Caco-2 (cell line): ENCODE results near the gene FMN1. TPM values are rescaled to one million over a fixed set of nuclear protein-coding genes. Genes with fewer than 3 reads are reported as not detected.
A peak's percentile ranks its signal among the peaks of the same experiment; 100 is the strongest.

Experiments used
- BruUV-seq: library from RNA; stranded (reverse); fragments of 400-500 nt; replicated peaks from 2 replicates; lab custom pipeline; 2021; lab: Mats Ljungman, UMichigan
- CTCF ChIA-PET: fragments of 300-600 bp; sonication (Branson Sonifier 250); formaldehyde crosslinking; loops from one replicate; lab custom pipeline; 2022; ENCODE audit warnings: antibody characterized with exemption; lab: Charles Lee
- POLR2A ChIA-PET: fragments of 300-600 bp; sonication (Branson Sonifier 250); formaldehyde crosslinking; loops from one replicate; lab custom pipeline; 2022; ENCODE audit warnings: antibody characterized with exemption; lab: Charles Lee
- DNase-seq, 2 experiments: peaks; one replicate each; pipeline versions ENCODE4 v3.0.0 to v3.0.0-alpha.2; 2020 to 2022
- H3K27me3 ChIP-seq: replicated peaks from 2 replicates; pipeline ENCODE4 v1.6.0; 2011; ENCODE audit warnings: low read length; ENCODE audit not compliant: control insufficient read depth, insufficient read depth
- H3K36me3 ChIP-seq: 2 replicates; pipeline ENCODE4 v1.5.1; 2011; ENCODE audit warnings: low read length; ENCODE audit not compliant: control insufficient read depth, insufficient read depth
- H3K4me1 ChIP-seq: fragments of 250-450 bp; sonication (Bioruptor Pico); 2 replicates; pipeline ENCODE4 v1.5.1; 2020; ENCODE audit warnings: mild to moderate bottlenecking
- H3K4me3 ChIP-seq: 2 replicates; pipeline ENCODE4 v1.5.1; 2011; ENCODE audit warnings: low read depth, mild to moderate bottlenecking, control low read depth, low read length
- H3K9me3 ChIP-seq: fragments of 250-450 bp; sonication (Bioruptor Pico); 2 replicates; pipeline ENCODE4 v1.5.1; 2020; ENCODE audit warnings: mild to moderate bottlenecking, moderate library complexity
- H3K27ac Mint-ChIP-seq: one replicate; pipeline ENCODE4 v1.8.0; 2022; ENCODE audit warnings: mixed read lengths; ENCODE audit not compliant: unreplicated experiment
- H3K27me3 Mint-ChIP-seq: one replicate; pipeline ENCODE4 v1.8.0; 2022; ENCODE audit warnings: mixed read lengths; ENCODE audit not compliant: insufficient read depth, unreplicated experiment
- H3K36me3 Mint-ChIP-seq: one replicate; pipeline ENCODE4 v1.8.0; 2022; ENCODE audit warnings: mild to moderate bottlenecking, mixed read lengths; ENCODE audit not compliant: insufficient read depth, unreplicated experiment
- H3K4me1 Mint-ChIP-seq: one replicate; pipeline ENCODE4 v1.8.0; 2022; ENCODE audit warnings: low read depth, mixed read lengths; ENCODE audit not compliant: unreplicated experiment
- H3K4me3 Mint-ChIP-seq: one replicate; pipeline ENCODE4 v1.8.0; 2022; ENCODE audit warnings: mild to moderate bottlenecking, moderate library complexity, mixed read lengths; ENCODE audit not compliant: unreplicated experiment
- H3K9me3 Mint-ChIP-seq: one replicate; pipeline ENCODE4 v1.8.0; 2022; ENCODE audit warnings: mixed read lengths; ENCODE audit not compliant: unreplicated experiment
- CTCF ChIP-seq, 2 experiments: fragments of 200-600 bp in 1 of 2; IDR thresholded peaks; 1 replicate in 1 of 2; 2 replicates in 1 of 2; pipeline versions ENCODE4 v1.5.1 to v1.8.0; 2011 to 2022; ENCODE audit warnings: antibody characterized with exemption in 1 of 2, control low read depth in 1 of 2, inconsistent platforms in 1 of 2, low read depth in 1 of 2, low read length in 1 of 2, mild to moderate bottlenecking in 1 of 2, moderate library complexity in 1 of 2; ENCODE audit not compliant: insufficient read depth in 1 of 2, severe bottlenecking in 1 of 2, unreplicated experiment in 1 of 2
- intact Hi-C: fragments of 100-400 bp; cut with micrococcal nuclease; formaldehyde crosslinking; loops from one replicate; pipeline ENCODE4 v1.10.0; 2022; ENCODE audit not compliant: unreplicated experiment
- total RNA-seq: library from RNA; stranded (reverse); gene quantifications from 2 replicates; pipeline ENCODE4 v1.2.3, GENCODE V29; 2022

The FMN1 gene
- total RNA-seq, 1 experiment from 2014 or later, result 1.6 TPM

DNA sequence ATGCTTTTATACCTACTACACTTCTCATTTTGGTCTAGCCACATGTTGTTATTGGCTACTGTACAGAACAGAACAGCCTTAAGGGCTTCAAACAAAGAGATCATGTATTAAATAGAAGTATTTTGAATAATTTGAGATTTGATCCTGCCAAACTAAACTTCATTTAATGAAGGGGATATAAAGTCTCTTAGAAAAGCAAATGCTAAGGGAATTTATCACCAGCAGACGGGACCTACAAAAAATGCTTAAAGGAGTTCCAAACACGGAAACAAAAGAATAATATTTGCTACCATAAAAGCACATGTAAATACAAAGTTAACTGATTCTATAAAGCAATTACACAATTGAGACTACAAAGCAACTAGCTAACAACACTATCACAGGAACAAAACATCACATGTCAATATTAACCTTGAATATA, 23.6 kb upstream of the FMN1 start:
- CTCF ChIA-PET, result interaction anchor here (0.6 to 0.9 kb wide), 2 partner anchors 9 to 32 kb away, joined by 4 to 5 read pairs; no protein-coding TSS in a partner anchor

DNA sequence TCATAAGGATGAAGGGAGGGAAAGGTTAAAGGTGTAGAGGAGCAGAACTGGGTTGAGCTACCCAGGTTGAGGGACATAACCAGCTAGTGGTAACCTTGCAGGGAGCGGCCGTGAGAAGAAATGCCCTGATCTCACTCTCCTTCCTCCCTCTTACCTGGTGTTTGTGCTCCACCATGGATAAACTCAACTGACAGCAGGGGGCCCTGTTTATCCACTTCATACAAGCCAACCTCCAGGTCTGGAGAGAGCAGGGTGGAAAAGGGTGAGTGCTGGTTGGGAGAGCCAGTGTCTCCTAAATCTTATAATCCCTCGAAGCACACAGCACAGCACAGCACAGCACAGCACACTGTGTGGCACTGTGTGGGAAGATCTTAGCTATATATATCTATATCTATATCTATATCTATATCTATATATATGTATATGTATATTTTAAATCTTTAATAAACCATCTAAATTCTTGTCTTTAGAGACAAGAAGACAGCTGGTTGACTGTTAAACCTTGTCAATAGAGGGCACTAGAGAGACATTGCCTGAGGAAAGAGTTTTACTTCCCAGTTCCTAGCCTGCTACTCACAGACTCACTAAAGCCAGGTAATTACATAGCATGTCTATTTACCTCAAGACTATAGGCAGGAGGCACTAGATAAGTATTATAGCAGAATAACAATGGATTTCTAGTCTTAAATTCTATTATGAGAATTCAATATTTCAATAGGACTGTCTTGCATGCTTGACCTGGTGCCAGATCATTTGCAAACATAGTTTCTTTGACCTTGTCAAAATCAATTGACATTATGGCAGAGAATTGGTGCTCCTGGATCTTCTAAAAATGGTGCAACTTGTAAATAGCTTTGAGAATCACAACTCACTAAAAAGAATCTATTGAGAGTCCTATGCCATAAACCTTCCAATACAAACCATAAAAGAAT, 21.7 kb upstream of the FMN1 start:
- H3K4me1 ChIP-seq, result no peaks in the 10 kb centered on the region
- H3K4me3 ChIP-seq, result no peak overlapping the region
- no peaks in the 10 kb centered on the region for H3K36me3 Mint-ChIP-seq
- H3K27ac Mint-ChIP-seq, result no peak overlapping the region
- BruUV-seq, result no TSS peak
- no peaks in the 10 kb centered on the region for H3K9me3 Mint-ChIP-seq
- intact Hi-C loops, result loop anchor here (5.0 kb wide), 1 partner anchor 129 kb away; no protein-coding TSS in a partner anchor
- H3K9me3 ChIP-seq, result no peaks in the 10 kb centered on the region; the same call in 1 of the 2 replicates
- H3K4me3 Mint-ChIP-seq, result no peak overlapping the region
- CTCF ChIA-PET, result no interaction called here
- H3K27me3 Mint-ChIP-seq, result no peaks in the 10 kb centered on the region
- peak in 1 of 2 experiments; percentile 35 for DNase-seq
- H3K4me1 Mint-ChIP-seq, result no peaks in the 10 kb centered on the region
- POLR2A ChIA-PET, result no interaction called here
- H3K27me3 ChIP-seq, result no peaks in the 10 kb centered on the region
- H3K36me3 ChIP-seq, result no peaks in the 10 kb centered on the region
- peak; percentile 61 to 65 for TF ChIP-seq CTCF (IDR thresholded peaks at IDR 0.05; ENCODE audit: insufficient read depth in 1 of 2, low read depth in 1 of 2, low read length in 1 of 2, severe bottlenecking in 1 of 2, unreplicated experiment in 1 of 2)

More for the DNA sequence above, 23.6 kb upstream of the FMN1 start:
- Mint-ChIP-seq H3K27ac (no peak overlapping the region), H3K9me3 (no peaks in the 10 kb centered on the region), H3K27me3 (peaks cover 2% of the 10 kb centered on the region), H3K4me1 (no peaks in the 10 kb centered on the region), H3K4me3 (no peak overlapping the region), H3K36me3 (no peaks in the 10 kb centered on the region)
- no peak overlapping the region for H3K4me3 ChIP-seq
- no peaks in the 10 kb centered on the region; the same call in 1 of the 2 replicates for H3K9me3 ChIP-seq
- no peak for DNase-seq
- H3K36me3 ChIP-seq, result no peaks in the 10 kb centered on the region
- POLR2A ChIA-PET, result no interaction called here
- no peak for TF ChIP-seq CTCF (IDR thresholded peaks at IDR 0.05; ENCODE audit: insufficient read depth in 1 of 2, low read depth in 1 of 2, low read length in 1 of 2, severe bottlenecking in 1 of 2, unreplicated experiment in 1 of 2)
- H3K27me3 ChIP-seq, result no peaks in the 10 kb centered on the region
- no peaks in the 10 kb centered on the region for H3K4me1 ChIP-seq
- BruUV-seq, result no TSS peak
- intact Hi-C loops, result loop anchor here (5.0 kb wide), 1 partner anchor 131 kb away; no protein-coding TSS in a partner anchor

DNA sequence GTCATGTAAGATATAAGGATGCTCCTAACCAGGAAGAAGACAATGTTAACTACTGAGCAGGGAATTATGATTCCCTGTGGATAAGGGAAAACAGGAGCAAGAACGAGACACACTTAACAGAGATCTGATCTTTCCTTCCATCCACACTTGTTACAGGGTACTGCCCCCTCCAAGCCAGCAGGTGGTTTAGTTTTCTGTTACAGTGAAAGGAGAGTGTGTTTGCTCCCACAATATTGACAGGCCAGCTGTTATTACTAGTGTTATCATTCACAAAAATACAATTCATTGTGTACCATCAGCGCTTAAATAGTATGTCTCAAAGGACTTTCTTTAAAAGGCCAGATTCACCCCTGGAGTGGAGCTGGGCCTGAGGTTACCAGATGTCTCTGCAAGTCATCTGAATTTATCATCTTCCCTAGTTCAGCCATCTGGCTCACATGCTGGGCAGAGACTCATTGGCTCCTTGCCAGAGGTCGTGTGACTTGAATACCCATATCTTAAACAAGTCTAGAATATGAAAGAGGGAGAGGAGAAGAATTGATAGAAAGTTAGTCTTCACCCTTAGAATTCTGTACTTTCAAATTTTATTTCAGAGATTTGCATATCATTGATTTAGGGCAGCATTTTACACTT, 16.8 kb upstream of the FMN1 start:
- DNase-seq, result no peak
- Mint-ChIP-seq H3K27me3 (no peaks in the 10 kb centered on the region), H3K27ac (no peak overlapping the region), H3K36me3 (no peaks in the 10 kb centered on the region), H3K4me1 (peaks cover 4% of the 10 kb centered on the region), H3K9me3 (no peaks in the 10 kb centered on the region), H3K4me3 (no peak overlapping the region)
- intact Hi-C loops, result no loop called here
- no peak overlapping the region for H3K4me3 ChIP-seq
- no peaks in the 10 kb centered on the region for H3K36me3 ChIP-seq
- ChIA-PET CTCF (no interaction called here), POLR2A (no interaction called here)
- no peaks in the 10 kb centered on the region for H3K4me1 ChIP-seq
- no peaks in the 10 kb centered on the region for H3K9me3 ChIP-seq
- H3K27me3 ChIP-seq, result no peaks in the 10 kb centered on the region
- BruUV-seq, result no TSS peak
- TF ChIP-seq CTCF (IDR thresholded peaks at IDR 0.05; ENCODE audit: insufficient read depth in 1 of 2, low read depth in 1 of 2, low read length in 1 of 2, severe bottlenecking in 1 of 2, unreplicated experiment in 1 of 2), result no peak
